Activated CD4-positive, alpha-beta memory T cell treated with anti-CD3 and anti-CD28 coated beads, Interleukin-2, amount 10 ng/mL, durations not matched to agents 7 days and 5 days (primary cell): ENCODE data around the gene NBEAL2. TPM values are rescaled to one million over a fixed set of nuclear protein-coding genes. Genes with fewer than 3 reads are reported as not detected.

Source experiments
- CTCF ChIA-PET: fragments of 350-600 bp; sonication (Branson Sonifier 250); formaldehyde crosslinking; loops from one replicate; lab custom pipeline; 2021; ENCODE audit warnings: antibody characterized with exemption, inconsistent platforms; lab: Charles Lee
- POLR2A ChIA-PET: fragments of 350-600 bp; sonication (Branson Sonifier 250); formaldehyde crosslinking; loops from one replicate; lab custom pipeline; 2021; ENCODE audit warnings: antibody characterized with exemption; lab: Charles Lee
- DNase-seq: peaks from one replicate; pipeline ENCODE4 v3.0.0-alpha.2; 2020
- H3K27ac Mint-ChIP-seq: one replicate; pipeline ENCODE4 v1.8.0; 2021; ENCODE audit warnings: mild to moderate bottlenecking, mixed read lengths
- H3K27me3 Mint-ChIP-seq: one replicate; pipeline ENCODE4 v1.8.0; 2021; ENCODE audit warnings: mixed read lengths
- H3K36me3 Mint-ChIP-seq: one replicate; pipeline ENCODE4 v1.8.0; 2021; ENCODE audit warnings: low read depth, mixed read lengths
- H3K4me1 Mint-ChIP-seq: one replicate; pipeline ENCODE4 v1.8.0; 2021; ENCODE audit warnings: mixed read lengths
- H3K4me3 Mint-ChIP-seq: one replicate; pipeline ENCODE4 v1.8.0; 2021; ENCODE audit warnings: mild to moderate bottlenecking, mixed read lengths
- H3K9me3 Mint-ChIP-seq: one replicate; pipeline ENCODE4 v1.8.0; 2021; ENCODE audit warnings: mixed read lengths
- total RNA-seq, 2 experiments: library from RNA; stranded (reverse); gene quantifications; one replicate each; pipeline ENCODE4 v1.2.3, GENCODE V29; 2021

The NBEAL2 gene
- total RNA-seq, 2 experiments from 2014 or later: 254 to 267 TPM

- H3K4me1 Mint-ChIP-seq: peaks cover 24% of the 10 kb centered on the region
- POLR2A ChIA-PET: interaction anchor here (0.8 to 1.3 kb wide), 4 partner anchors 9 to 35 kb away, joined by 3 to 4 read pairs (median 4); partner anchors contain the start of gene CCDC12
- no peaks in the 10 kb centered on the region for H3K9me3 Mint-ChIP-seq
- H3K4me3 Mint-ChIP-seq: no peak overlapping the region
- CTCF ChIA-PET: interaction anchor here (0.9 to 1.1 kb wide), 2 partner anchors 19 to 313 kb away, joined by 3 read pairs; no protein-coding TSS in a partner anchor
- H3K27ac Mint-ChIP-seq: no peak overlapping the region
- no peaks in the 10 kb centered on the region for H3K27me3 Mint-ChIP-seq
- no peak for DNase-seq
- H3K36me3 Mint-ChIP-seq: peaks cover 49% of the 10 kb centered on the region
Measured at GRCh38 chr3:47011371-47011770, 31.9 kb downstream of the NBEAL2 start.

DNA sequence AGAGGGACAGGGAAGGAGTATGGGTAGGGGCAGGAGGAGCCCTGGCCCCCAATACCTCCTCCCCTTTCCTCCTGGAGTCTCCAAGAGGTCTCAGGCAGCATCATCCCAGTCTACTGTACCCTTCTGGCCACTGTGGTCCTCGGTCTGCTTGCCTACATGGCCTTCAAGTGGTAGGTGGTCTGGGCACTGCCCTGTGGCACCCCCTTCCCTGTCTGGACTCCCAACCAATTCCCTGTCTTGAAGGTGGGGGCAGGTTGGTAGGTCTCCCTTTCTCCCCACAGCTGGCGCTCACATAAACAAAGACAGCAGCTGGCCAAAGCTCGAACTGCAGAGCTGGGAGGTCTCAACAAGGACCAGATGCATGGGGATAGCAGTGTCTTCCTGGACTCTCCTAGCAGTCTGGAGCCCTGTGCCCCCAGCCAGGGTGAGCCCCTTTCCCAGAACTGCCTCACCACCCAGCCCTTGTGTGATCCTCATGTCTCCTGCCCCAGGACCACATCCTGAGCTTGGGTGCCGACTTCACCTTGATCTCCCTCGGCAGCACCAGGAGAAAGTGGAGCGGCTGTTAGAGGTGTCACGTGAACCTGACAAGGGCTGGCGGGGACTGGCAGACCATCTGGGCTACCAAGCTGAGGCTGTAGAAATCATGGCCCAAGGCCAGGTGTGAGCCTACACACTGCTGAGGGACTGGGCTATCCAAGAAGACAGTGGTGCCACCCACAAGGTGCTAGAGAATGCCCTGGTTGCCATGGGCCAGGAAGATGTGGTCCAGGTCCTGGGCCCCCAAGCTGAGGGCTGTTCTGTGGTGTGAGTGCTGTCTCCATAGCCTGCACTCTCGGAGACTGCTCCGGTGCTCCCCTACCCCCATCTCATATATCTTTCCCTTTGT, 33.1 kb downstream of the NBEAL2 start:
- H3K4me1 Mint-ChIP-seq: peaks cover 36% of the 10 kb centered on the region
- no peak overlapping the region for H3K4me3 Mint-ChIP-seq
- peaks cover 48% of the 10 kb centered on the region for H3K36me3 Mint-ChIP-seq
- DNase-seq: peak; percentile 15
- CTCF ChIA-PET: no interaction called here
- no peaks in the 10 kb centered on the region for H3K27me3 Mint-ChIP-seq
- H3K9me3 Mint-ChIP-seq: no peaks in the 10 kb centered on the region
- POLR2A ChIA-PET: interaction anchor here (1.2 kb wide), 1 partner anchor 15 kb away, joined by 4 read pairs; no protein-coding TSS in a partner anchor
- H3K27ac Mint-ChIP-seq: peak overlapping the region; percentile 21

GRCh38 chr3:47013231-47013630, 33.8 kb downstream of the NBEAL2 start:
- H3K4me3 Mint-ChIP-seq: no peak overlapping the region
- H3K36me3 Mint-ChIP-seq: peaks cover 49% of the 10 kb centered on the region
- H3K27ac Mint-ChIP-seq: peak overlapping the region; percentile 21
- peaks cover 42% of the 10 kb centered on the region for H3K4me1 Mint-ChIP-seq
- H3K9me3 Mint-ChIP-seq: no peaks in the 10 kb centered on the region
- POLR2A ChIA-PET: interaction anchor here (1.0 to 1.2 kb wide), 2 partner anchors 14 to 31 kb away, joined by 3 to 4 read pairs; no protein-coding TSS in a partner anchor
- DNase-seq: no peak
- no peaks in the 10 kb centered on the region for H3K27me3 Mint-ChIP-seq
- CTCF ChIA-PET: no interaction called here

DNA sequence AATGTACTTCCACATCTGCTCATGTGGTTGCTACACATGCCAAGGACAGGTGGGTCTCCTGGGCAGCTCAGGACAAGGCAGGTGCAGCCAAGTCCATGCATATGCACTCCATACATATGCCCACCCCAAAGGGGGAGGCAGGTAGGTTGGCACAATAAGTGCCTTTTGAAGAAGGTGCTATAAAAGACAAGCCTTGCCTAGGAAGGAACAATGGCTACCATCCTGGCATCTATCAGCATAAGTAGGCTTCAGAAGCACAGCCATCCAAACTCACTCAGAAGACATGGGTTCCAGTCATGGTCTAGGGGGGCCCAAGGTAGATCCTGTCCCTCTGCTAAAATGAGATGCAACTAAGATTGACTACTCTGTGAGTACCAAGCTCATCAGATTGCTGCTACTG, 34.6 kb downstream of the NBEAL2 start:
- Mint-ChIP-seq H3K27ac (no peak overlapping the region), H3K36me3 (peaks cover 51% of the 10 kb centered on the region), H3K9me3 (no peaks in the 10 kb centered on the region), H3K27me3 (no peaks in the 10 kb centered on the region), H3K4me1 (peaks cover 47% of the 10 kb centered on the region), H3K4me3 (no peak overlapping the region)
- no peak for DNase-seq
- CTCF ChIA-PET: no interaction called here
- POLR2A ChIA-PET: interaction anchor here (1.0 to 2.1 kb wide), 3 partner anchors 8 to 34 kb away, joined by 3 to 5 read pairs (median 4); partner anchors contain the start of gene NBEAL2

GRCh38 chr3:47015151-47015550, 35.7 kb downstream of the NBEAL2 start:
- H3K9me3 Mint-ChIP-seq: no peaks in the 10 kb centered on the region
- no peak overlapping the region for H3K4me3 Mint-ChIP-seq
- CTCF ChIA-PET: no interaction called here
- peaks cover 57% of the 10 kb centered on the region for H3K4me1 Mint-ChIP-seq
- POLR2A ChIA-PET: interaction anchor here (1.2 to 2.1 kb wide), 3 partner anchors 9 to 148 kb away, joined by 3 to 5 read pairs (median 4); partner anchors contain the start of genes NBEAL2 and SETD2
- H3K27me3 Mint-ChIP-seq: no peaks in the 10 kb centered on the region
- DNase-seq: peak; percentile 15
- peak overlapping the region; percentile 60 for H3K27ac Mint-ChIP-seq
- H3K36me3 Mint-ChIP-seq: peaks cover 51% of the 10 kb centered on the region

DNA sequence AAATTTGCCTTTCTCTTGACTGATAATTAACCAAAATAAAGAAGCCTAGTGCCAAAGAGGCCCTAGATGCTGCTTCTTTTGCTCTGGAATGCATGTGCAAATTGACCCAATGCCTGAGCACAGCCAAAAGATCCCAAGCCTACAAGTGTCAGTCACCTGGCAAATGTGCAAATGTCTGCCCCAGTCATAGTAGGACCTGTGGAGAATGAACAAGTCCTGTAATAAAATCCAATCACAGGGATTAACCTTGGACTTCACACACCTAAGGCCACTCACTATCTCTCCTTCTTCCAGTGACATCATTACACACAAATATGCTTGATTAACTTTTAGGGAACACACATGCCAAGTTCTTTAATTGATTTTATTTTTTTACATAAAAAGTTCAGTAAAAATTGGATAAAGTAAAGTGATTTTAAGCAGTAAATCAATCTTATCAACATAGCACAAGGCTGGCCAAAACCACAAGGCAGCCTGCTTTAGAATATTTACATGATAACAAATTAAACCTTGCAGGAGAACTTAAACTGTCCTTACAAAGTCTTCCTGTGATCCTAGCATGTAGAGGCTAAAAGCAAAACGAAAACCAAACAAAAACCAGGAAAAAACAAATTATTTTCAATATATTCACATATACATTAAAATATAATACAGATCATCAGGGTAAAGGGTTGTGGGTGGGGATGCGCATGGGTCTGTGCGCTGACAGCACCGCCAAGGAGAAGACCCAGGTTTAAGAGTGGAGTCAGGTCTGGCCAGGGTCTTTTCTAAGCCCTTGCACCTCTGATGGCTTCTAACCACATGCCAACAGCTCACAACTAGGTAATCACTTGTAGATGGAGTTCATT, 36.8 kb downstream of the NBEAL2 start:
- H3K27me3 Mint-ChIP-seq: no peaks in the 10 kb centered on the region
- DNase-seq: no peak
- H3K36me3 Mint-ChIP-seq: peaks cover 43% of the 10 kb centered on the region
- ChIA-PET CTCF (no interaction called here), POLR2A (interaction anchor here (0.9 to 3.2 kb wide), 8 partner anchors 9 to 148 kb away, joined by 3 to 13 read pairs (median 4); partner anchors contain the start of gene SETD2)
- no peak overlapping the region for H3K4me3 Mint-ChIP-seq
- no peaks in the 10 kb centered on the region for H3K9me3 Mint-ChIP-seq
- H3K27ac Mint-ChIP-seq: peak overlapping the region; percentile 80
- peaks cover 61% of the 10 kb centered on the region for H3K4me1 Mint-ChIP-seq

DNA sequence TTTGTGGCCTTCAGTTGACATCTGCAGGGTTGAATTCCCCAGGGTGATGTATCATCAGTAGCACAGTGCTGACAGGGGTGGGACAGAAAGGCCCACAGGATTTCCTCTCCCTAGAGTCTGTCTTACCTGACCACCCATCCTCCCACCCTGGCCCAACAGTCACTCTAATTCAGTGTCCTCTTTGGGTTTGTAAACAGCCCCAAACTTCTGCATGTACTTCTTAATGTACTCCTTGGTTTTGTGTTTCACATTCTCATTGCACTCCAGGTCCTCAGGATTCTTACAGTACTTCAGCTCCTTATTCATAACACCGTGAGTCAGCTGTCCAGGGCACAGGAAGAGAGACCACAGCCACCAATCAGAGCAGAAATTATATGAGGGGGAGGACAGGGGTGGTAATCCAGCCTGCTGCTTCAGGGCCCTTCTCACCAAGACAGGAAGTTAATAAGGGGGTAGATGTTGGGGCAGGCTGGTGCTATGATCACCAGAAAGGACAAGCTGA, 37.5 kb downstream of the NBEAL2 start:
- Mint-ChIP-seq H3K4me1 (peaks cover 58% of the 10 kb centered on the region), H3K27ac (peak overlapping the region; percentile 80)
- POLR2A ChIA-PET: interaction anchor here (0.9 to 3.2 kb wide), 7 partner anchors 10 to 147 kb away, joined by 3 to 13 read pairs (median 3); partner anchors contain the start of gene SETD2

GRCh38 chr3:47017504-47018268, 38.2 kb downstream of the NBEAL2 start:
- CTCF ChIA-PET: interaction anchor here (1.6 kb wide), 1 partner anchor 403 kb away, joined by 3 read pairs; no protein-coding TSS in a partner anchor
- no peak for DNase-seq
- Mint-ChIP-seq H3K27me3 (no peaks in the 10 kb centered on the region), H3K36me3 (peaks cover 41% of the 10 kb centered on the region), H3K4me1 (peaks cover 58% of the 10 kb centered on the region), H3K4me3 (no peak overlapping the region), H3K9me3 (no peaks in the 10 kb centered on the region), H3K27ac (peak overlapping the region; percentile 80)
- POLR2A ChIA-PET: interaction anchor here (0.9 to 3.2 kb wide), 6 partner anchors 10 to 146 kb away, joined by 3 to 13 read pairs (median 4); partner anchors contain the start of gene SETD2

More for the DNA sequence above, 37.5 kb downstream of the NBEAL2 start:
- Mint-ChIP-seq H3K4me3 (no peak overlapping the region), H3K36me3 (peaks cover 41% of the 10 kb centered on the region), H3K9me3 (no peaks in the 10 kb centered on the region), H3K27me3 (no peaks in the 10 kb centered on the region)
- DNase-seq: peak; percentile 62
- CTCF ChIA-PET: no interaction called here

GRCh38 chr3:47018269-47018611, 38.8 kb downstream of the NBEAL2 start:
- POLR2A ChIA-PET: interaction anchor here (1.5 to 3.2 kb wide), 2 partner anchors 12 to 146 kb away, joined by 3 to 13 read pairs; partner anchors contain the start of gene SETD2
- CTCF ChIA-PET: interaction anchor here (1.6 kb wide), 1 partner anchor 403 kb away, joined by 3 read pairs; no protein-coding TSS in a partner anchor

DNA sequence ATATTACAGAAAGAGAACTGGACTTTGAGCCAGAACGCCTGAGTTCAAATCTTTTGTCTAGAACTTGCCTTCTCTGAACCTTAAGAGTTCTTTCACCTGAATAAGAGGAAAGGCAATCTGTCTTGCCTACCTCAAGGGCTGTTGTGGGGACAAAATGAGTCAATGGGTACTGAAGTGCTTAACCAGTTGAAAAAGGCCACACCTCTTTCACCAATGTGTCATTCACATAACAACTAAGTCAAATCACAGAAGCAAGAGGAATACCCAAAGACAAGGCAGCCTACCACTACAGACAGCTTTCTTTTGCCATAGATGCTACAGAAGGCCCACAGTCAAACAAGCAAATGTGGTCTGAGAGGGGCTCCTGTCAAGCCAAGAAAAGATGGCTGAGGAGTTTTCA, 39.7 kb downstream of the NBEAL2 start:
- Mint-ChIP-seq H3K27me3 (no peaks in the 10 kb centered on the region), H3K9me3 (no peaks in the 10 kb centered on the region), H3K36me3 (peaks cover 36% of the 10 kb centered on the region), H3K27ac (peak overlapping the region; percentile 69), H3K4me3 (no peak overlapping the region), H3K4me1 (peaks cover 58% of the 10 kb centered on the region)
- ChIA-PET CTCF (interaction anchor here (1.2 kb wide), 1 partner anchor 9 kb away, joined by 3 read pairs; no protein-coding TSS in a partner anchor), POLR2A (interaction anchor here (1.2 to 3.2 kb wide), 7 partner anchors 11 to 145 kb away, joined by 4 to 24 read pairs (median 5); partner anchors contain the start of genes NBEAL2 and SETD2)
- peak; percentile 47 for DNase-seq

More at GRCh38 chr3:47018269-47018611, 38.8 kb downstream of the NBEAL2 start:
- Mint-ChIP-seq H3K36me3 (peaks cover 41% of the 10 kb centered on the region), H3K9me3 (no peaks in the 10 kb centered on the region), H3K4me1 (peaks cover 58% of the 10 kb centered on the region), H3K27ac (peak overlapping the region; percentile 69), H3K4me3 (no peak overlapping the region), H3K27me3 (no peaks in the 10 kb centered on the region)
- no peak for DNase-seq

- DNase-seq: no peak
- Mint-ChIP-seq H3K36me3 (peaks cover 31% of the 10 kb centered on the region), H3K27me3 (no peaks in the 10 kb centered on the region), H3K9me3 (no peaks in the 10 kb centered on the region), H3K4me1 (peaks cover 60% of the 10 kb centered on the region), H3K27ac (peak overlapping the region; percentile 69), H3K4me3 (no peak overlapping the region)
- POLR2A ChIA-PET: interaction anchor here (1.3 to 2.5 kb wide), 6 partner anchors 9 to 89 kb away, joined by 4 to 24 read pairs (median 4); no protein-coding TSS in a partner anchor
- CTCF ChIA-PET: interaction anchor here (1.2 kb wide), 1 partner anchor 8 kb away, joined by 3 read pairs; no protein-coding TSS in a partner anchor
Measured at GRCh38 chr3:47020311-47020710, 40.8 kb downstream of the NBEAL2 start.
